Astrocyte (in vitro differentiated cells and primary cell): ENCODE results near the gene NRK. TPM values are rescaled to one million over a fixed set of nuclear protein-coding genes. Genes with fewer than 3 reads are reported as not detected.

ENCODE experiments used
- DNase-seq: peaks from one replicate; pipeline ENCODE4 v3.0.0-alpha.2; 2010; ENCODE audit warnings: low read depth
- FAIRE-seq: peaks from 2 replicates; lab custom pipeline; 2011; peaks lifted over from hg19 to GRCh38; lab: Jason Lieb, UNC
- H2AFZ ChIP-seq: 2 replicates; pipeline ENCODE4 v1.6.0; 2012; ENCODE audit warnings: low read depth, low read length, inconsistent platforms
- H3K27ac ChIP-seq: 2 replicates; pipeline ENCODE4 v1.5.1; 2011; ENCODE audit warnings: low read depth, low read length, inconsistent platforms
- H3K27me3 ChIP-seq: 2 replicates; pipeline ENCODE4 v1.6.0; 2011; ENCODE audit warnings: low read length, inconsistent platforms; ENCODE audit not compliant: insufficient read depth
- H3K36me3 ChIP-seq: 2 replicates; pipeline ENCODE4 v1.5.1; 2011; ENCODE audit warnings: low read length, inconsistent platforms; ENCODE audit not compliant: insufficient read depth
- H3K4me1 ChIP-seq: 2 replicates; pipeline ENCODE4 v1.5.1; 2011; ENCODE audit warnings: low read length, inconsistent platforms; ENCODE audit not compliant: insufficient read depth
- H3K4me2 ChIP-seq: 2 replicates; pipeline ENCODE4 v1.6.0; 2012; ENCODE audit warnings: low read length, inconsistent platforms
- H3K4me3 ChIP-seq: 2 replicates; pipeline ENCODE4 v1.5.1; 2011; ENCODE audit warnings: low read depth, mild to moderate bottlenecking, low read length, inconsistent platforms; ENCODE audit not compliant: insufficient read depth
- H3K79me2 ChIP-seq: 2 replicates; pipeline ENCODE4 v1.6.0; 2012; ENCODE audit warnings: mild to moderate bottlenecking, low read length, inconsistent platforms; ENCODE audit not compliant: insufficient read depth
- H3K9ac ChIP-seq: 2 replicates; pipeline ENCODE4 v1.6.0; 2012; ENCODE audit warnings: mild to moderate bottlenecking, low read length, inconsistent platforms
- H3K9me3 ChIP-seq: 2 replicates; pipeline ENCODE4 v1.5.1; 2012; ENCODE audit warnings: low read depth, mild to moderate bottlenecking, low read length, inconsistent platforms; ENCODE audit not compliant: insufficient read depth
- H4K20me1 ChIP-seq: 2 replicates; pipeline ENCODE4 v1.6.0; 2012; ENCODE audit warnings: low read length, inconsistent platforms; ENCODE audit not compliant: insufficient read depth
- H3K27ac Mint-ChIP-seq: one replicate; pipeline ENCODE4 v1.8.0; 2021; ENCODE audit warnings: mild to moderate bottlenecking, mixed read lengths; ENCODE audit not compliant: unreplicated experiment
- H3K27me3 Mint-ChIP-seq: one replicate; pipeline ENCODE4 v1.8.0; 2021; ENCODE audit warnings: low read depth, mixed read lengths; ENCODE audit not compliant: unreplicated experiment
- H3K36me3 Mint-ChIP-seq: one replicate; pipeline ENCODE4 v1.8.0; 2021; ENCODE audit warnings: low read depth, mixed read lengths; ENCODE audit not compliant: unreplicated experiment
- H3K4me1 Mint-ChIP-seq: one replicate; pipeline ENCODE4 v1.8.0; 2021; ENCODE audit warnings: low read depth, mixed read lengths; ENCODE audit not compliant: unreplicated experiment
- H3K4me3 Mint-ChIP-seq: one replicate; pipeline ENCODE4 v1.8.0; 2021; ENCODE audit warnings: mild to moderate bottlenecking, moderate library complexity, mixed read lengths; ENCODE audit not compliant: unreplicated experiment
- H3K9me3 Mint-ChIP-seq: one replicate; pipeline ENCODE4 v1.8.0; 2021; ENCODE audit warnings: mild to moderate bottlenecking, mixed read lengths; ENCODE audit not compliant: unreplicated experiment
- CTCF ChIP-seq: IDR thresholded peaks from 2 replicates; pipeline ENCODE4 v1.5.1; 2011; ENCODE audit warnings: low read depth, mild to moderate bottlenecking, inconsistent platforms, low read length, moderate library complexity; ENCODE audit not compliant: insufficient read depth
- EZH2 ChIP-seq: IDR thresholded peaks from 2 replicates; pipeline ENCODE4 v1.6.1; 2012; ENCODE audit warnings: mild to moderate bottlenecking, low read length, inconsistent platforms; ENCODE audit not compliant: insufficient read depth
- total RNA-seq: library from RNA; stranded (reverse); gene quantifications from 2 replicates; pipeline ENCODE4 v1.2.1, GENCODE V29; 2021

The NRK gene
- total RNA-seq, 1 donor from 2014 or later = 20.1 TPM

DNA sequence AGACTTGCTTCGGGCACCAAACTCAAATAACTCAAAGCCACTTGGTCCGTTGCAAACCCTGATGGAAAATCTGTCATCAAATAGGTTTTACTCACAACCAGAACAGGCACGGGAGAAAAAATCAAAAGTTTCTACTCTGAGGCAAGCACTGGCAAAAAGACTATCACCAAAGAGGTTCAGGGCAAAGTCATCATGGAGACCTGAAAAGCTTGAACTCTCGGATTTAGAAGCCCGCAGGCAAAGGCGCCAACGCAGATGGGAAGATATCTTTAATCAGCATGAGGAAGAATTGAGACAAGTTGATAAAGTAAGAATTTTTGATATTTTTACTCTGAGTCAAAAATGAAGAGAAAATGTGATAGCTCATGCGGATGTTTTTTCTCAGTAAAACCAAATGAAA lies 87.2 kb downstream of the NRK start:
- no peaks in the 10 kb centered on the region for H3K4me1 Mint-ChIP-seq
- no peaks in the 10 kb centered on the region for H3K27me3 Mint-ChIP-seq
- no peak for FAIRE-seq
- Histone ChIP-seq H3K9ac (no peak overlapping the region), H4K20me1 (no peaks in the 10 kb centered on the region), H3K9me3 (no peaks in the 10 kb centered on the region), H3K27me3 (no peaks in the 10 kb centered on the region), H3K4me1 (no peaks in the 10 kb centered on the region), H3K79me2 (no peaks in the 10 kb centered on the region), H3K4me2 (no peak overlapping the region), H2AFZ (no peak overlapping the region), H3K4me3 (no peak overlapping the region), H3K36me3 (no peaks in the 10 kb centered on the region), H3K27ac (no peak overlapping the region)
- no peak for TF ChIP-seq EZH2
- no peak for TF ChIP-seq CTCF
- H3K9me3 Mint-ChIP-seq = no peaks in the 10 kb centered on the region
- H3K27ac Mint-ChIP-seq = no peak overlapping the region
- H3K4me3 Mint-ChIP-seq = no peak overlapping the region
- no peak for DNase-seq
- no peaks in the 10 kb centered on the region for H3K36me3 Mint-ChIP-seq

DNA sequence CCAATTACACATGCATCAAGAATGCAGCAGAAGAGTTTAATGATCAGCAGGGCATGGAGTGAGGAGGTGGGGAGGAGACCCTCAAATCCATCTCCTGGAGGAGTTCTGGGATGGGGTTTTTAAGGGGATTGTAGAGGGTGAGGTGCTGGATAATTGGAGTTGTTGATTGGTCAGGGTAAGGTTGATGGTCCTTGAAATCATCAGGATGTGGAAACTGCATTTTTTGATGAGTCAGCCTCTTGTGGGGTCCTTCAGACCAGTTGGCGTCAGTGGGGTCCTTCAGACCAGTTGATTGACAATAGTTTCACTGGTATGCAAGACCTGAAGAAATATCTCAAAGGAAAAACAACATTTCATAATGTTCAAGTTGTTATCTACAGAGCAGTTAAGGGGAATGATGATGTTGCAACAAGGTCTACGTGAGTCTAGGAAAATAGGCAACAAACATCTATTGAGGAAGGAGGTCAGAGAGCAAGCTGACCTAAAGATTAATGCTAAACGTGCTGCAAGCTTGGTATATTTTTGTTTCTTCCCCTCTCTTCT lies 88.3 kb downstream of the NRK start:
- Histone ChIP-seq H3K9ac (no peak overlapping the region), H3K27me3 (no peaks in the 10 kb centered on the region), H3K36me3 (no peaks in the 10 kb centered on the region), H4K20me1 (no peaks in the 10 kb centered on the region), H2AFZ (no peak overlapping the region), H3K4me3 (no peak overlapping the region), H3K9me3 (no peaks in the 10 kb centered on the region), H3K4me2 (no peak overlapping the region), H3K27ac (no peak overlapping the region), H3K79me2 (no peaks in the 10 kb centered on the region), H3K4me1 (no peaks in the 10 kb centered on the region)
- H3K4me3 Mint-ChIP-seq = no peak overlapping the region
- H3K4me1 Mint-ChIP-seq = no peaks in the 10 kb centered on the region
- no peaks in the 10 kb centered on the region for H3K27me3 Mint-ChIP-seq
- no peak overlapping the region for H3K27ac Mint-ChIP-seq
- no peak for FAIRE-seq
- no peaks in the 10 kb centered on the region for H3K36me3 Mint-ChIP-seq
- DNase-seq = peak; percentile 31
- no peak for TF ChIP-seq EZH2
- TF ChIP-seq CTCF = no peak
- H3K9me3 Mint-ChIP-seq = no peaks in the 10 kb centered on the region

DNA sequence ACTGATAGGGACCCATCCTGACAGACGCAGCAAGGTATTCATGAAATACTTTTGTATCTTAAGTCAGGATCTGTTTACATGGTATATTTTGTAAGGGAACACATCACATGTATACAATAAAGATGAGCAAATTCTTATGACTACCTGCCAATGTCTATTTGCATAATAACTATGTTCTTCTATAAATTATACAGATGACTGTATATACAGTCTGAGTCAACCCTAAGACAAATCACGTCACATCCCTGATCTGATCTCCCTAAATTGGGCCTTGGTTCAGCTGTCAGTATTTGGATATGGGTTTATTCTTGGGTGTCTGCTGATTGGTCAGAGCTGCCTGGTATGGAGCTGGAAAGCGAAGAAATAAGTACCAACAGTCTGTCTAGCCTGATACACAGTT lies 122.9 kb downstream of the NRK start:
- no peak overlapping the region for H3K4me2 ChIP-seq
- Mint-ChIP-seq H3K9me3 (no peaks in the 10 kb centered on the region), H3K27me3 (no peaks in the 10 kb centered on the region), H3K4me1 (no peaks in the 10 kb centered on the region), H3K27ac (no peak overlapping the region), H3K36me3 (no peaks in the 10 kb centered on the region), H3K4me3 (no peak overlapping the region)
- H3K36me3 ChIP-seq = no peaks in the 10 kb centered on the region
- H3K9ac ChIP-seq = no peak overlapping the region
- no peak for TF ChIP-seq EZH2
- no peak for TF ChIP-seq CTCF
- no peak for DNase-seq
- H3K4me3 ChIP-seq = no peak overlapping the region
- H3K9me3 ChIP-seq = no peaks in the 10 kb centered on the region
- FAIRE-seq = no peak
- no peaks in the 10 kb centered on the region for H4K20me1 ChIP-seq
- H3K27me3 ChIP-seq = no peaks in the 10 kb centered on the region
- no peaks in the 10 kb centered on the region for H3K79me2 ChIP-seq
- no peaks in the 10 kb centered on the region for H3K4me1 ChIP-seq
- H3K27ac ChIP-seq = no peak overlapping the region
- H2AFZ ChIP-seq = no peak overlapping the region
